ENCODE data around the gene DLGAP1. TPM values are rescaled to one million over a fixed set of nuclear protein-coding genes. Genes with fewer than 3 reads are reported as not detected.

The DLGAP1 gene
- total and polyA plus RNA-seq, 2 experiments from 2014 or later = 3.1 to 6.5 TPM

GRCh38 chr18:3466045-3466444 is 989.1 kb downstream of the DLGAP1 start:
- H3K9me2 ChIP-seq (replicated peaks; ENCODE audit: insufficient read depth) = no peaks in the 10 kb centered on the region
- no peak overlapping the region for H3K4me2 ChIP-seq
- H3K27me3 ChIP-seq = no peaks in the 10 kb centered on the region
- H3K36me3 ChIP-seq (replicated peaks; ENCODE audit: insufficient read depth, low read depth) = peaks cover 2% of the 10 kb centered on the region
- H3K4me3 ChIP-seq = no peak overlapping the region
- DNase-seq (ENCODE audit: low spot score) = peak; percentile 37
- H3K4me1 ChIP-seq (ENCODE audit: insufficient read depth) = no peaks in the 10 kb centered on the region
- TF ChIP-seq EZH2phosphoT487 (IDR thresholded peaks at IDR 0.05; ENCODE audit: low read depth, severe bottlenecking, unreplicated experiment) (no peak), EZH2 (IDR thresholded peaks at IDR 0.05; ENCODE audit: borderline replicate concordance) (no peak), CTCF (IDR thresholded peaks at IDR 0.05; ENCODE audit: poor library complexity) (no peak)
- no peak overlapping the region for H3K27ac ChIP-seq
- no peaks in the 10 kb centered on the region for H3K9me3 ChIP-seq (ENCODE audit: low read depth)
- no peak overlapping the region for H2AFZ ChIP-seq
- H3K79me2 ChIP-seq = peaks cover 10% of the 10 kb centered on the region
- WGBS (ENCODE audit: low lambda C conversion rate, missing lambda C conversion rate) = 60% methylated on average over 5 of the region's 5 CpGs
- H4K20me1 ChIP-seq (ENCODE audit: insufficient read depth, poor library complexity, severe bottlenecking) = no peaks in the 10 kb centered on the region

GRCh38 chr18:3463051-3463450 is 992.1 kb downstream of the DLGAP1 start:
- H2AFZ ChIP-seq = no peak overlapping the region
- H3K9me3 ChIP-seq (ENCODE audit: low read depth) = no peaks in the 10 kb centered on the region
- H3K4me2 ChIP-seq = no peak overlapping the region
- H3K27ac ChIP-seq = no peak overlapping the region
- DNase-seq (ENCODE audit: low spot score) = no peak
- peaks cover 3% of the 10 kb centered on the region for H4K20me1 ChIP-seq (ENCODE audit: insufficient read depth, poor library complexity, severe bottlenecking)
- H3K4me1 ChIP-seq (ENCODE audit: insufficient read depth) = peaks cover 14% of the 10 kb centered on the region
- 59% methylated on average over 2 of the region's 2 CpGs for WGBS (ENCODE audit: low lambda C conversion rate, missing lambda C conversion rate)
- no peak overlapping the region for H3K4me3 ChIP-seq
- TF ChIP-seq EZH2phosphoT487 (IDR thresholded peaks at IDR 0.05; ENCODE audit: low read depth, severe bottlenecking, unreplicated experiment) = no peak
- TF ChIP-seq EZH2 (IDR thresholded peaks at IDR 0.05; ENCODE audit: borderline replicate concordance) = no peak
- TF ChIP-seq CTCF (IDR thresholded peaks at IDR 0.05; ENCODE audit: poor library complexity) = no peak
- peaks cover 40% of the 10 kb centered on the region for H3K79me2 ChIP-seq
- H3K27me3 ChIP-seq = no peaks in the 10 kb centered on the region
- peaks cover 5% of the 10 kb centered on the region for H3K36me3 ChIP-seq (replicated peaks; ENCODE audit: insufficient read depth, low read depth)
- H3K9me2 ChIP-seq (replicated peaks; ENCODE audit: insufficient read depth) = no peaks in the 10 kb centered on the region

GRCh38 chr18:3461704-3462103 is 993.4 kb downstream of the DLGAP1 start:
- Histone ChIP-seq H3K4me3 (no peak overlapping the region), H3K9me3 (ENCODE audit: low read depth) (no peaks in the 10 kb centered on the region), H3K27ac (no peak overlapping the region), H3K27me3 (no peaks in the 10 kb centered on the region), H2AFZ (no peak overlapping the region), H3K4me2 (no peak overlapping the region), H3K79me2 (peaks cover 48% of the 10 kb centered on the region), H3K9me2 (replicated peaks; ENCODE audit: insufficient read depth) (no peaks in the 10 kb centered on the region), H4K20me1 (ENCODE audit: insufficient read depth, poor library complexity, severe bottlenecking) (peaks cover 7% of the 10 kb centered on the region), H3K36me3 (replicated peaks; ENCODE audit: insufficient read depth, low read depth) (peaks cover 5% of the 10 kb centered on the region), H3K4me1 (ENCODE audit: insufficient read depth) (peaks cover 20% of the 10 kb centered on the region)
- DNase-seq (ENCODE audit: low spot score) = no peak
- no peak for TF ChIP-seq EZH2phosphoT487 (IDR thresholded peaks at IDR 0.05; ENCODE audit: low read depth, severe bottlenecking, unreplicated experiment)
- no peak for TF ChIP-seq CTCF (IDR thresholded peaks at IDR 0.05; ENCODE audit: poor library complexity)
- WGBS (ENCODE audit: low lambda C conversion rate, missing lambda C conversion rate) = 87% methylated on average over 5 of the region's 5 CpGs
